K562 (cell line): Measurements from ENCODE around the gene CCT5. TPM values are rescaled to one million over a fixed set of nuclear protein-coding genes. Genes with fewer than 3 reads are reported as not detected.

Experiments used
- CAMTA2 ChIP-seq: fragments of 250-450 bp; sonication (Bioruptor Pico); conservative IDR thresholded peaks from 2 replicates; pipeline ENCODE4 v1.5.1; 2022
- CEBPB ChIP-seq: fragments of 450-650 bp; IDR thresholded peaks from 2 replicates; pipeline ENCODE4 v1.6.1; 2016; ENCODE audit warnings: missing genetic modification characterization, missing compliant biosample characterization
- CSDE1 ChIP-seq, 2 experiments: fragments of 450-650 bp; IDR thresholded peaks; 2 replicates each; pipeline ENCODE4 v1.6.1; 2016; ENCODE audit warnings: mild to moderate bottlenecking in 1 of 2
- FOXK1 ChIP-seq: sonication (generic); formaldehyde crosslinking; IDR thresholded peaks from 2 replicates; pipeline ENCODE4 v1.8.0; 2022; ENCODE audit warnings: missing genetic modification reagents, mild to moderate bottlenecking, borderline replicate concordance
- HNRNPH1 ChIP-seq: fragments of 200-400 bp; formaldehyde crosslinking; optimal IDR thresholded peaks from 2 replicates; pipeline ENCODE3; 2017; ENCODE audit warnings: low read depth, mild to moderate bottlenecking, low read length, moderate library complexity
- ILF3 ChIP-seq: fragments of 450-650 bp; IDR thresholded peaks from 2 replicates; pipeline ENCODE4 v1.6.1; 2018; ENCODE audit warnings: antibody characterized with exemption, mild to moderate bottlenecking, moderate library complexity, borderline replicate concordance
- MIER1 ChIP-seq: fragments of 450-650 bp; IDR thresholded peaks from 2 replicates; pipeline ENCODE4 v1.6.1; 2016; ENCODE audit warnings: antibody characterized with exemption, mild to moderate bottlenecking, low read depth
- PHF20 ChIP-seq: fragments of 450-650 bp; IDR thresholded peaks from 2 replicates; pipeline ENCODE4 v1.6.1; 2018; ENCODE audit not compliant: partially characterized antibody
- RBM17 ChIP-seq: fragments of 200-400 bp; formaldehyde crosslinking; IDR thresholded peaks from 2 replicates; pipeline ENCODE4 v1.6.1; 2017; ENCODE audit warnings: low read depth, mild to moderate bottlenecking, low read length, borderline replicate concordance
- RNF2 ChIP-seq: sonication (generic); IDR thresholded peaks from 2 replicates; pipeline ENCODE4 v1.6.1; 2016
- RUNX1 ChIP-seq: sonication (generic); IDR thresholded peaks from 2 replicates; pipeline ENCODE4 v1.6.1; 2016; ENCODE audit warnings: antibody characterized with exemption, low read depth
- SP1 ChIP-seq: sonication (generic); formaldehyde crosslinking; IDR thresholded peaks from 2 replicates; pipeline ENCODE4 v1.8.1; 2022; ENCODE audit warnings: mild to moderate bottlenecking, missing genetic modification reagents
- YBX1 ChIP-seq: fragments of 450-650 bp; IDR thresholded peaks from 2 replicates; pipeline ENCODE4 v1.7.1; 2016; ENCODE audit warnings: mild to moderate bottlenecking
- ZFPM2 ChIP-seq: fragments of 250-450 bp; sonication (Bioruptor Pico); IDR thresholded peaks from 2 replicates; pipeline ENCODE4 v1.5.1; 2022; ENCODE audit warnings: mild to moderate bottlenecking
- ZNF79 ChIP-seq: fragments of 250-450 bp; sonication (Bioruptor Pico); IDR thresholded peaks from 2 replicates; pipeline ENCODE4 v1.4.0; 2020; ENCODE audit warnings: low read depth, mild to moderate bottlenecking, moderate library complexity
- polyA plus RNA-seq, 8 experiments: library from polyadenylated mRNA; depleted of rRNA in 4 of 8; stranded (reverse) in 5 of 8; unstranded in 3 of 8; fragments of >200 nt; fragmentation: Nextera tagmentation in 2 of 8; fragmentation: Illumina TruSeq in 1 of 8; extraction: Ambion mirVana in 2 of 8; extraction: Trizol in 1 of 8; gene quantifications; 2 replicates each; pipeline versions ENCODE4 v1.2.1 to v1.2.3, GENCODE V29; 2011 to 2014; ENCODE audit warnings: inconsistent platforms in 1 of 8, missing spikeins in 1 of 8
- total RNA-seq, 7 experiments: library from RNA; depleted of rRNA in 6 of 7; stranded (reverse); fragments of >200 nt in 6 of 7; fragmentation: Illumina TruSeq in 2 of 7; extraction: Trizol in 2 of 7; gene quantifications; 2 replicates each; pipeline versions ENCODE4 v1.2.1 to v1.2.3, GENCODE V29; 2011 to 2021; ENCODE audit warnings: low replicate concordance in 1 of 7
- TF ChIP-seq, protein P1 (sequence below): fragments of 200-800 bp; sonication (Bioruptor generic); IDR thresholded peaks from 2 replicates; pipeline ENCODE4 v1.6.1; 2017; ENCODE audit warnings: missing genetic modification characterization, missing compliant biosample characterization
- TF ChIP-seq, protein P2 (sequence below): fragments of 250-450 bp; sonication (Bioruptor Pico); IDR thresholded peaks from 2 replicates; pipeline ENCODE4 v1.5.0; 2021
- TF ChIP-seq, protein P3 (sequence below), 2 experiments: IDR thresholded peaks; 2 replicates each; pipeline ENCODE4 v1.6.1; 2012; ENCODE audit warnings: improper control_type of control experiment in 2 of 2, low read depth in 2 of 2, low read length in 2 of 2, borderline replicate concordance in 1 of 2
- TF ChIP-seq, protein P4 (sequence below): sonication (generic); formaldehyde crosslinking; IDR thresholded peaks from 2 replicates; pipeline ENCODE4 v1.9.0; 2022; ENCODE audit warnings: mild to moderate bottlenecking, missing genetic modification reagents
- TF ChIP-seq, protein P5 (sequence below): sonication (generic); formaldehyde crosslinking; IDR thresholded peaks from 2 replicates; pipeline ENCODE4 v1.8.1; 2023; ENCODE audit warnings: mild to moderate bottlenecking, missing genetic modification reagents

Gene CCT5
- total and polyA plus RNA-seq, 9 of the 15 experiments (the other 6 are each of a cell fraction or from before 2014, with no cell fraction given), result 782 to 1,606 (median 1,153) TPM

DNA sequence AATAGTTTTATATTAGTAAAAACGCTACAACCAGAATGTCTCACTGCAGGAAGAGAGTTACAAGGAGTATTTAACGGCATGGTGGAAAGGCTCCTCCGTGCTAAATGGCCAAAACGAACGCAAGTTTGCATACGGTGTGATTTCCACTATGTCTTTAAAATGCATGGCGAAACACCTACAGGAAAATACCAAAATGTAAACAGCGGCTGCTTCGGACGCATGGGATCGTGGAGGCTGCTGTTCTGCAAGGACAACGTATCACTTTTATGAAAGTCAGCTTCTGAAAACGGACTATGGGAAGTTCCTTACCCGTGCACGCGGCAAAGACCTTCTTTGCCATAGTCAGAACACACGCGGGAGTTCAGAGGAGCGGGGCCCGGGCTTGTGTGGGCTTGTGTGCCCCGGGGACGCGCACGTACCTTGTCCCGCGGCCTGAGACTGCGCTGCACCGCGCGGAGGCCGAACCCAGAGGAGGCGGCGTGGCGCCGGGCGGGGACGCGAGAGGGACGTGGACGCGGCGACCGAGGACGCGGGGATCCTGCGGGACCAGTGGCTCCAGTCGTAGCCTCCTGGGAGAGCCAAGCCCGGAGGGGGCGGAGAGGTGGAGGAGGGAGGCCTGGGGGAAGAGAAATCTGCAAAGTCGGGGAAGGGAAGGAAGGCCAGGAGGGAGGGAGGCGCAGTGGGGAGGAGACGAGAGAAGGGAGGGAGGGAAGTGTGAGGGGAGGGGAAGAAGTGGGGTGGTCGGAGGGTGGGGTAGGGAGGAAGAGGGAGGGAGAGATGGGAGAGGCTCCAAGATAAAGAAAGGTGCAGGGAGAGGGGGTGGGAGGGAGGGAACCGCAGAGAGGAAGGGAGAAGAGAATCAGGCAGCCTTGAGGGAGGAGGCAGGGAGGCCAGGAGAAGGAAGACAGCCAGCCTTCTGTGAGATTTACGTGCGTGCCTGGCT is 57.4 kb downstream of the CCT5 start, which contains the start of gene CMBL (continued):
- TF ChIP-seq, protein P1, sequence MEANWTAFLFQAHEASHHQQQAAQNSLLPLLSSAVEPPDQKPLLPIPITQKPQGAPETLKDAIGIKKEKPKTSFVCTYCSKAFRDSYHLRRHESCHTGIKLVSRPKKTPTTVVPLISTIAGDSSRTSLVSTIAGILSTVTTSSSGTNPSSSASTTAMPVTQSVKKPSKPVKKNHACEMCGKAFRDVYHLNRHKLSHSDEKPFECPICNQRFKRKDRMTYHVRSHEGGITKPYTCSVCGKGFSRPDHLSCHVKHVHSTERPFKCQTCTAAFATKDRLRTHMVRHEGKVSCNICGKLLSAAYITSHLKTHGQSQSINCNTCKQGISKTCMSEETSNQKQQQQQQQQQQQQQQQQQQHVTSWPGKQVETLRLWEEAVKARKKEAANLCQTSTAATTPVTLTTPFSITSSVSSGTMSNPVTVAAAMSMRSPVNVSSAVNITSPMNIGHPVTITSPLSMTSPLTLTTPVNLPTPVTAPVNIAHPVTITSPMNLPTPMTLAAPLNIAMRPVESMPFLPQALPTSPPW, result peak; percentile 85
- TF ChIP-seq, protein P2, sequence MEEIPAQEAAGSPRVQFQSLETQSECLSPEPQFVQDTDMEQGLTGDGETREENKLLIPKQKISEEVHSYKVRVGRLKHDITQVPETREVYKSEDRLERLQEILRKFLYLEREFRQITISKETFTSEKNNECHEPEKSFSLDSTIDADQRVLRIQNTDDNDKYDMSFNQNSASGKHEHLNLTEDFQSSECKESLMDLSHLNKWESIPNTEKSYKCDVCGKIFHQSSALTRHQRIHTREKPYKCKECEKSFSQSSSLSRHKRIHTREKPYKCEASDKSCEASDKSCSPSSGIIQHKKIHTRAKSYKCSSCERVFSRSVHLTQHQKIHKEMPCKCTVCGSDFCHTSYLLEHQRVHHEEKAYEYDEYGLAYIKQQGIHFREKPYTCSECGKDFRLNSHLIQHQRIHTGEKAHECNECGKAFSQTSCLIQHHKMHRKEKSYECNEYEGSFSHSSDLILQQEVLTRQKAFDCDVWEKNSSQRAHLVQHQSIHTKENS (CRISPR knock-in tag), result no peak
- TF ChIP-seq CSDE1 (IDR thresholded peaks at IDR 0.05) (no peak), ZNF79 (CRISPR knock-in tag) (no peak), SP1 (CRISPR knock-in tag) (no peak; the same call in 1 of the 2 replicates), PHF20 (peak; percentile 33), CEBPB (tag) (no peak), ZFPM2 (CRISPR knock-in tag) (no peak), MIER1 (no peak), RUNX1 (no peak; the same call in none of the 2 replicates), CAMTA2 (CRISPR knock-in tag) (peak; percentile 61; the same call in 1 of the 2 replicates), ILF3 (no peak), FOXK1 (peak; percentile 91), YBX1 (no peak), RBM17 (no peak), RNF2 (peak; percentile 74), HNRNPH1 (no peak)
- TF ChIP-seq, protein P3, sequence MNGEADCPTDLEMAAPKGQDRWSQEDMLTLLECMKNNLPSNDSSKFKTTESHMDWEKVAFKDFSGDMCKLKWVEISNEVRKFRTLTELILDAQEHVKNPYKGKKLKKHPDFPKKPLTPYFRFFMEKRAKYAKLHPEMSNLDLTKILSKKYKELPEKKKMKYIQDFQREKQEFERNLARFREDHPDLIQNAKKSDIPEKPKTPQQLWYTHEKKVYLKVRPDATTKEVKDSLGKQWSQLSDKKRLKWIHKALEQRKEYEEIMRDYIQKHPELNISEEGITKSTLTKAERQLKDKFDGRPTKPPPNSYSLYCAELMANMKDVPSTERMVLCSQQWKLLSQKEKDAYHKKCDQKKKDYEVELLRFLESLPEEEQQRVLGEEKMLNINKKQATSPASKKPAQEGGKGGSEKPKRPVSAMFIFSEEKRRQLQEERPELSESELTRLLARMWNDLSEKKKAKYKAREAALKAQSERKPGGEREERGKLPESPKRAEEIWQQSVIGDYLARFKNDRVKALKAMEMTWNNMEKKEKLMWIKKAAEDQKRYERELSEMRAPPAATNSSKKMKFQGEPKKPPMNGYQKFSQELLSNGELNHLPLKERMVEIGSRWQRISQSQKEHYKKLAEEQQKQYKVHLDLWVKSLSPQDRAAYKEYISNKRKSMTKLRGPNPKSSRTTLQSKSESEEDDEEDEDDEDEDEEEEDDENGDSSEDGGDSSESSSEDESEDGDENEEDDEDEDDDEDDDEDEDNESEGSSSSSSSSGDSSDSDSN (IDR thresholded peaks at IDR 0.05; ENCODE audit: borderline replicate concordance in 1 of 2, low read depth in 2 of 2, low read length in 2 of 2), result peak; percentile 97 to 98
- TF ChIP-seq, protein P4, sequence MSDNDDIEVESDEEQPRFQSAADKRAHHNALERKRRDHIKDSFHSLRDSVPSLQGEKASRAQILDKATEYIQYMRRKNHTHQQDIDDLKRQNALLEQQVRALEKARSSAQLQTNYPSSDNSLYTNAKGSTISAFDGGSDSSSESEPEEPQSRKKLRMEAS (CRISPR knock-in tag), result peak; percentile 84
- TF ChIP-seq, protein P5, sequence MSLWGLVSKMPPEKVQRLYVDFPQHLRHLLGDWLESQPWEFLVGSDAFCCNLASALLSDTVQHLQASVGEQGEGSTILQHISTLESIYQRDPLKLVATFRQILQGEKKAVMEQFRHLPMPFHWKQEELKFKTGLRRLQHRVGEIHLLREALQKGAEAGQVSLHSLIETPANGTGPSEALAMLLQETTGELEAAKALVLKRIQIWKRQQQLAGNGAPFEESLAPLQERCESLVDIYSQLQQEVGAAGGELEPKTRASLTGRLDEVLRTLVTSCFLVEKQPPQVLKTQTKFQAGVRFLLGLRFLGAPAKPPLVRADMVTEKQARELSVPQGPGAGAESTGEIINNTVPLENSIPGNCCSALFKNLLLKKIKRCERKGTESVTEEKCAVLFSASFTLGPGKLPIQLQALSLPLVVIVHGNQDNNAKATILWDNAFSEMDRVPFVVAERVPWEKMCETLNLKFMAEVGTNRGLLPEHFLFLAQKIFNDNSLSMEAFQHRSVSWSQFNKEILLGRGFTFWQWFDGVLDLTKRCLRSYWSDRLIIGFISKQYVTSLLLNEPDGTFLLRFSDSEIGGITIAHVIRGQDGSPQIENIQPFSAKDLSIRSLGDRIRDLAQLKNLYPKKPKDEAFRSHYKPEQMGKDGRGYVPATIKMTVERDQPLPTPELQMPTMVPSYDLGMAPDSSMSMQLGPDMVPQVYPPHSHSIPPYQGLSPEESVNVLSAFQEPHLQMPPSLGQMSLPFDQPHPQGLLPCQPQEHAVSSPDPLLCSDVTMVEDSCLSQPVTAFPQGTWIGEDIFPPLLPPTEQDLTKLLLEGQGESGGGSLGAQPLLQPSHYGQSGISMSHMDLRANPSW (CRISPR knock-in tag), result 0 out of 2 replicates have a peak, but pooled peaks have one; percentile 22
